Neural progenitor cell (in vitro differentiated cells): ENCODE data around the gene SLC25A1.

Experiments used
- EZH2 ChIP-seq: fragments of 200-600 bp; sonication (generic); IDR thresholded peaks from 2 replicates; pipeline ENCODE4 v1.6.1; 2017; ENCODE audit warnings: antibody characterized with exemption, mild to moderate bottlenecking, moderate library complexity
- EZH2phosphoT487 ChIP-seq: fragments of 200-600 bp; sonication (generic); IDR thresholded peaks from 2 replicates; pipeline ENCODE4 v1.6.1; 2017; ENCODE audit warnings: antibody characterized with exemption
- TF ChIP-seq, protein P1 (sequence below): fragments of 200-600 bp; sonication (generic); IDR thresholded peaks from 2 replicates; pipeline ENCODE4 v1.5.1; 2017; ENCODE audit warnings: antibody characterized with exemption, mild to moderate bottlenecking

DNA sequence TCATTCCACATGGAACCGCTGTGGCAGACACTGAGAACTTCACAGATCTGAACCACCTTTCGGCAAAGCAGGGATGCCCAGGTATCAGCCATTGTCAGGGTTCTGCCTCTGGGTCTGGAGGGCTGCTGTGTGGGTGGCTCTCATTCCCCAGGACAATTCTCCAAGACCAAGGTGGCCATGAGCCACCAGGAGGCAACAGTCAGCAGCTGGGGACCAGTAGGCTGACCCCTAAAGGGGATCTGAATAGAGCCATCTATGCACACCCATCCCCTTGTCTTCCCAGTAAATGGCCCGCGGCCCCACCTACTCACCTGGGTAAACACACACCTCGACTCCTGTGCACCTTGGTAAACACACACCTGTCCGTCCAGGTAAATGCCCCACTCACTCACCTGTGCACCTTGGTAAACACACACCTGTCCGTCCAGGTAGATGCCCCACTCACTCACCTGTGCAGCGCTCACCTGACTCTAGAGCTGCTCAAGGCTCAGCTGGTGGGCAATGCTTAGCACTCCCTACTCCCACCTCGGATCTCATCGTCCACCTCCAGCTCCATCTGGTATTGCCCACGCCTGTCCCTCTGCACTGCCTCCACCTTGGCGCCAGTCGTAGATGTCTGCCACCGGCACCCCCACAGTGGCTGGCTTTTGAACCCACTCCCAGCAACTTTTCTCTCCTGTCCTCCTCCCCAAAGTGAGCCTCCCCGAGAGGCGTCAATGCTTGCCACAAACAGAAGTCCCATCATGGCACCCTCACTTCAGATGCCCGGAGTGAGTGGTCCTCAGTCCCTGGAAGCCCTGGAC is 10.2 kb downstream of the SLC25A1 start:
- TF ChIP-seq, protein P1, sequence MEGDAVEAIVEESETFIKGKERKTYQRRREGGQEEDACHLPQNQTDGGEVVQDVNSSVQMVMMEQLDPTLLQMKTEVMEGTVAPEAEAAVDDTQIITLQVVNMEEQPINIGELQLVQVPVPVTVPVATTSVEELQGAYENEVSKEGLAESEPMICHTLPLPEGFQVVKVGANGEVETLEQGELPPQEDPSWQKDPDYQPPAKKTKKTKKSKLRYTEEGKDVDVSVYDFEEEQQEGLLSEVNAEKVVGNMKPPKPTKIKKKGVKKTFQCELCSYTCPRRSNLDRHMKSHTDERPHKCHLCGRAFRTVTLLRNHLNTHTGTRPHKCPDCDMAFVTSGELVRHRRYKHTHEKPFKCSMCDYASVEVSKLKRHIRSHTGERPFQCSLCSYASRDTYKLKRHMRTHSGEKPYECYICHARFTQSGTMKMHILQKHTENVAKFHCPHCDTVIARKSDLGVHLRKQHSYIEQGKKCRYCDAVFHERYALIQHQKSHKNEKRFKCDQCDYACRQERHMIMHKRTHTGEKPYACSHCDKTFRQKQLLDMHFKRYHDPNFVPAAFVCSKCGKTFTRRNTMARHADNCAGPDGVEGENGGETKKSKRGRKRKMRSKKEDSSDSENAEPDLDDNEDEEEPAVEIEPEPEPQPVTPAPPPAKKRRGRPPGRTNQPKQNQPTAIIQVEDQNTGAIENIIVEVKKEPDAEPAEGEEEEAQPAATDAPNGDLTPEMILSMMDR: peak; percentile 11
- no peak for TF ChIP-seq EZH2
- no peak for TF ChIP-seq EZH2phosphoT487
